Activated naive CD8-positive, alpha-beta T cell treated with anti-CD3 and anti-CD28 coated beads for 36 hours (primary cell): ENCODE measurements around the gene RBM23. TPM values are rescaled to one million over a fixed set of nuclear protein-coding genes. Genes with fewer than 3 reads are reported as not detected.
"Not testable (repeated sequence)": the region's sequence is repeated elsewhere in the genome, so short reads cannot be mapped to it uniquely, and the experiment has no call there.

ENCODE experiments used
- DNase-seq: peaks from one replicate; pipeline ENCODE4 v3.0.0; 2021
- H3K27ac Mint-ChIP-seq: one replicate; pipeline ENCODE4 v1.8.0; 2022; ENCODE audit warnings: mild to moderate bottlenecking, moderate library complexity, mixed read lengths
- H3K27me3 Mint-ChIP-seq: one replicate; pipeline ENCODE4 v1.8.0; 2022; ENCODE audit warnings: mild to moderate bottlenecking, mixed read lengths
- H3K36me3 Mint-ChIP-seq: one replicate; pipeline ENCODE4 v1.8.0; 2021; ENCODE audit warnings: mild to moderate bottlenecking, mixed read lengths
- H3K4me1 Mint-ChIP-seq: one replicate; pipeline ENCODE4 v1.8.0; 2021; ENCODE audit warnings: mixed read lengths
- H3K4me3 Mint-ChIP-seq: one replicate; pipeline ENCODE4 v1.8.0; 2022; ENCODE audit warnings: mild to moderate bottlenecking, moderate library complexity, mixed read lengths
- H3K9me3 Mint-ChIP-seq: one replicate; pipeline ENCODE4 v1.8.0; 2022; ENCODE audit warnings: mixed read lengths
- total RNA-seq, 2 experiments: library from RNA; stranded (reverse); gene quantifications; one replicate each; pipeline ENCODE4 v1.2.3, GENCODE V29; 2021

The RBM23 gene
- total RNA-seq, 2 experiments from 2014 or later: 66.2 to 67.2 TPM

- H3K4me1 Mint-ChIP-seq: peaks cover 31% of the 10 kb centered on the region
- no peaks in the 10 kb centered on the region for H3K27me3 Mint-ChIP-seq
- peaks cover 36% of the 10 kb centered on the region for H3K36me3 Mint-ChIP-seq
- H3K4me3 Mint-ChIP-seq: no peak overlapping the region
- H3K27ac Mint-ChIP-seq: no peak overlapping the region
- DNase-seq: no peak
- no peaks in the 10 kb centered on the region for H3K9me3 Mint-ChIP-seq
Observed at GRCh38 chr14:22928237-22929103, 9.5 kb upstream of the RBM23 start.

DNA sequence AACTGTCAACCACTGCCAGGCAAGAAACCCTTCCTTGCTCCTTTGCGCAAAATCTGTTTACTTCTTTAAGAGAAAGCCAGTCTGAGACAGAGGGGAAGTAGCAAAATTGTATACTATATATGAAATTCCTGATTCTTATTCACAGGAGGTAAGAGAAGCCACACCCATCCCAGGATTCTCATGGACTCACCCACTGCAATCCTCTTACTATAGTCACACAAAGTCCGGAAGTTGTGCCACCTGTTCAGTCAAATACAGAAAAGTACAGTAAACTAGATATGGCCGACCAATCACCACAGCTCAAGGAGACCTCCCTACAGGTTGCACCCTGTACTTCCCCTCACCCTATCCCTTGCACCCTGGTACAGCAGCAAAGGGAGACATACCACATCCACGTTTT is 7.4 kb upstream of the RBM23 start:
- Mint-ChIP-seq H3K4me1 (peaks cover 28% of the 10 kb centered on the region), H3K27me3 (no peaks in the 10 kb centered on the region), H3K4me3 (no peak overlapping the region), H3K36me3 (peaks cover 45% of the 10 kb centered on the region), H3K9me3 (no peaks in the 10 kb centered on the region), H3K27ac (no peak overlapping the region)
- no peak for DNase-seq

DNA sequence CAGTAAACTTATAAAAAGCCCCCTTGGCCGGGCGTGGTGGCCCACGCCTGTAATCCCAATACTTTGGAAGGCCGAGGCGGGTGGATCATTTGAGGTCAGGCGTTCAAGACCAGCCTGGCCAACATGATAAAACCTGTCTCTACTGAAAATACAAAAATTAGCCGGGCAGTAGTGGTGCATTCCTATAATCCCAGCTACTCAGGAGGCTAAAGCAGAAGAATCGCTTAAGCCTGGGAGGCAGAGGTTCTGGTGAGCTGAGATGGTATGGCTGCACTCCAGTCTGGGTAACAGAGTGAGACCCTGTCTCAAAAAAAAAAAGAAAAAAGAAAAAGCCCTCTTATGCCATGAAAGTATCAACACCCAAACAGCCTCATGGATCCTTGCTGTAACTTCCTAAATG is 6.6 kb upstream of the RBM23 start:
- H3K36me3 Mint-ChIP-seq: peaks cover 52% of the 10 kb centered on the region
- no peak overlapping the region for H3K27ac Mint-ChIP-seq
- no peak for DNase-seq
- H3K27me3 Mint-ChIP-seq: no peaks in the 10 kb centered on the region
- no peaks in the 10 kb centered on the region for H3K9me3 Mint-ChIP-seq
- no peak overlapping the region for H3K4me3 Mint-ChIP-seq
- peaks cover 28% of the 10 kb centered on the region for H3K4me1 Mint-ChIP-seq

- H3K27me3 Mint-ChIP-seq: peaks cover 5% of the 10 kb centered on the region
- peaks cover 63% of the 10 kb centered on the region for H3K36me3 Mint-ChIP-seq
- H3K27ac Mint-ChIP-seq: no peak overlapping the region
- no peak for DNase-seq
- H3K4me3 Mint-ChIP-seq: no peak overlapping the region
- peaks cover 42% of the 10 kb centered on the region for H3K4me1 Mint-ChIP-seq
- H3K9me3 Mint-ChIP-seq: no peaks in the 10 kb centered on the region
Observed at GRCh38 chr14:22923746-22924145, 4.8 kb upstream of the RBM23 start.

DNA sequence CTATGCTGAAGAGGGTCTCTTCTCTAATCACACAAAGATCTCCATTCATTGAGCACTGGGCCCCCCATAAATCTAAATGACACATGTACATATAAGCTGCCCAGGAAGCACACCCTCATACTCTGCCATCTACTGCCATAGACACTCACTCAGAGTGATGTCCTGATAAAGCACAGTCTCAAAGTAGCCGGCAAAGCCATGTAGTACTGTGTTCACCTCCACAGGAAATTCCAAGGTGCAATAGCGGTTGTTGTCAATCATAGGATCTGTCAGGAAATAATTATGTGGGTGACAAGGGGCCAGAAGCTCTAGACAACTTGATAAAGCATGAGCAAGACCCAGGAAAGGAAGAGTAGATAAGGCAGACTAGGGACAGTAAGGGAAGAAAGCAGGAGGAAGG is 3.3 kb upstream of the RBM23 start:
- H3K4me3 Mint-ChIP-seq: no peak overlapping the region

GRCh38 chr14:22920697-22921096 is 1.7 kb upstream of the RBM23 start:
- Mint-ChIP-seq H3K4me1 (peaks cover 38% of the 10 kb centered on the region), H3K27me3 (peaks cover 5% of the 10 kb centered on the region), H3K9me3 (no peaks in the 10 kb centered on the region), H3K27ac (peak overlapping the region; percentile 6), H3K4me3 (no peak overlapping the region), H3K36me3 (peaks cover 55% of the 10 kb centered on the region)
- no peak for DNase-seq

More for the DNA sequence above, 3.3 kb upstream of the RBM23 start:
- H3K9me3 Mint-ChIP-seq: no peaks in the 10 kb centered on the region
- no peak for DNase-seq
- H3K27ac Mint-ChIP-seq: no peak overlapping the region
- peaks cover 5% of the 10 kb centered on the region for H3K27me3 Mint-ChIP-seq
- H3K36me3 Mint-ChIP-seq: peaks cover 66% of the 10 kb centered on the region
- peaks cover 41% of the 10 kb centered on the region for H3K4me1 Mint-ChIP-seq

DNA sequence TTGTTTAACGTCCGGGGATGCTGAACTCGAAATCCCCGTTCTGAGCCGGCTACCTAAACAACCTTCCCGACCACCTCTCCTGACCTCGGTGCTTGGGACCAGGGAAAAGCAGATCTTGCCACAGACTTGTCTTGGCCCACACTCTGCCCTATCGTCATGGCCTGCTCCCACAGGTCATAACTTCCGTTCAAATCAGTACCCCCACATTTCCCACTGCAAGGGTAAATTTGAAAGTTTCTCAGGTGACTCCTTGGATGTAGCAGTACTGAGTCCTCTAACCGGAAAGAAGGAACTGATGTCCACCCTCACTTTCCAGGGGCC is 612 bp upstream of the RBM23 start:
- no peak for DNase-seq
- H3K27ac Mint-ChIP-seq: peak overlapping the region; percentile 99
- peak overlapping the region; percentile 91 for H3K4me3 Mint-ChIP-seq
- peaks cover 5% of the 10 kb centered on the region for H3K27me3 Mint-ChIP-seq
- H3K4me1 Mint-ChIP-seq: peaks cover 42% of the 10 kb centered on the region
- H3K9me3 Mint-ChIP-seq: no peaks in the 10 kb centered on the region
- peaks cover 48% of the 10 kb centered on the region for H3K36me3 Mint-ChIP-seq

- no peak for DNase-seq
- no peak overlapping the region for H3K27ac Mint-ChIP-seq
- H3K27me3 Mint-ChIP-seq: peaks cover 5% of the 10 kb centered on the region
- peak overlapping the region; percentile 5 for H3K4me3 Mint-ChIP-seq
- no peaks in the 10 kb centered on the region for H3K9me3 Mint-ChIP-seq
- H3K36me3 Mint-ChIP-seq: peaks cover 46% of the 10 kb centered on the region
- H3K4me1 Mint-ChIP-seq: peaks cover 60% of the 10 kb centered on the region
Observed at GRCh38 chr14:22915886-22916521, 2.9 kb downstream of the RBM23 start.

DNA sequence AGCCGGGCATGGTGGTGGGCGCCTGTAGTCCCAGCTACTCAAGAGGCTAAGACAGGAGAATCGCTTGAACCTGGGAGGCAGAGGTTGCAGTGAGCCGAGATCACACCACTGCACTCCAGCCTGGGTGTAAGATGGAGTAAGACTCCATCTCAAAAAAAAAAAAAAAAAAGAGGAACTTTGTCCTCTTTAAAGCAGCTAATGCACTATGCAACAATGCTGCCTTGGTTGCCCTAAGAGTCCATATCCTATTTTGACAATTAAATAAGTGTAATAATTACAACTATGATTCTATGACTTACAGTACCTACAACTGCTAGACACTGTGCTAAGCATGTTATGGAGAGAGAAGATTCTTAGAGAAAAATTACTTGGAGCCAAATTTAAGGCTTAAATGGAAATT is 4.1 kb downstream of the RBM23 start:
- DNase-seq, H3K9me3 Mint-ChIP-seq, H3K27ac Mint-ChIP-seq, H3K4me3 Mint-ChIP-seq, H3K27me3 Mint-ChIP-seq: not testable (repeated sequence)
- peaks cover 54% of the 10 kb centered on the region for H3K4me1 Mint-ChIP-seq
- H3K36me3 Mint-ChIP-seq: peaks cover 40% of the 10 kb centered on the region

DNA sequence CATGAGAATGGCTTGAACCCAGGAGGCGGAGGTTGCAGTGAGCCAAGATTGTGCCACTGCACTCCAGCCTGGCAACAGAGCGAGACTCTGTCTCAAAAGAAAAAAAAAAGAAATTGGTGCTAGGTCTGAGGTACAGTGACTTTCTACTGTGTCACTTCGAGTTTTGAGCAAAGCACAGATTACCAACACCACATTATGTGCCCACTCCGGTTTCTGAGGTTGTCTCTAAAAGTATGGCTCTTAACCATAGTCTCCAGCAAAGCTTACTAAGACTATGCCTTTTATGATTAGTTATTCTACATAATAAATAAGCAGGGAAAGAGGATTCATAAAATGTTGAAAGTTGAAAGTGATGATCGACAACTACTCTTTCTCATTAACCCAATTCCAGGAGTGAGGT is 8.0 kb downstream of the RBM23 start:
- peaks cover 34% of the 10 kb centered on the region for H3K4me1 Mint-ChIP-seq
- DNase-seq: no peak
- no peak overlapping the region for H3K4me3 Mint-ChIP-seq
- H3K27ac Mint-ChIP-seq: no peak overlapping the region
- H3K36me3 Mint-ChIP-seq: peaks cover 44% of the 10 kb centered on the region
- H3K9me3 Mint-ChIP-seq: no peaks in the 10 kb centered on the region
- no peaks in the 10 kb centered on the region for H3K27me3 Mint-ChIP-seq

GRCh38 chr14:22908601-22909000 is 10.3 kb downstream of the RBM23 start:
- H3K4me1 Mint-ChIP-seq: peaks cover 28% of the 10 kb centered on the region
- H3K27me3 Mint-ChIP-seq: no peaks in the 10 kb centered on the region
- DNase-seq: no peak
- H3K36me3 Mint-ChIP-seq: peaks cover 52% of the 10 kb centered on the region
- H3K4me3 Mint-ChIP-seq: no peak overlapping the region
- H3K9me3 Mint-ChIP-seq: no peaks in the 10 kb centered on the region
- H3K27ac Mint-ChIP-seq: no peak overlapping the region

DNA sequence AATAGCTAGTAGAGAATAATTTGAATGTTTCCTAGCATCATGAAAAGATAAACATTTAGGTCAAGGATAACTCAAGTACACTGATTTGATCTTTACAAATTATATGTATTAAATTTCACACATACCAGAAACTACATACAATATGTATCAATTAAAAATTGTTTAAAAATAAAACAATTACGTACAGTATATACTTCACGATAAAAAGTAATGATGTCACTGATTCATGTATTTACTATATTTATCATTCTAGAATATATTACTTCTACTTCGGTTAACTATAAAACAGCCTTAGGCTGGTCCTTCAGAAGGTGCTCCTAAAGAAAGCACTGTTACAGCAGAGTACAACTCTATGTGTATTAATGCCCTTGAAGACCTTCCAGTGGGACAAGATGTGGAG is 11.5 kb downstream of the RBM23 start:
- DNase-seq: no peak
- Mint-ChIP-seq H3K4me1 (peaks cover 21% of the 10 kb centered on the region), H3K27ac (no peak overlapping the region), H3K36me3 (peaks cover 46% of the 10 kb centered on the region), H3K4me3 (no peak overlapping the region), H3K9me3 (no peaks in the 10 kb centered on the region), H3K27me3 (no peaks in the 10 kb centered on the region)

- no peaks in the 10 kb centered on the region for H3K9me3 Mint-ChIP-seq
- no peak for DNase-seq
- H3K36me3 Mint-ChIP-seq: peaks cover 44% of the 10 kb centered on the region
- H3K27me3 Mint-ChIP-seq: no peaks in the 10 kb centered on the region
- no peak overlapping the region for H3K4me3 Mint-ChIP-seq
- peaks cover 11% of the 10 kb centered on the region for H3K4me1 Mint-ChIP-seq
- H3K27ac Mint-ChIP-seq: no peak overlapping the region
Observed at GRCh38 chr14:22906073-22906472, 12.9 kb downstream of the RBM23 start.

- Mint-ChIP-seq H3K36me3 (peaks cover 42% of the 10 kb centered on the region), H3K27me3 (no peaks in the 10 kb centered on the region), H3K27ac (peak overlapping the region; percentile 3), H3K4me1 (peaks cover 11% of the 10 kb centered on the region), H3K4me3 (no peak overlapping the region), H3K9me3 (no peaks in the 10 kb centered on the region)
- no peak for DNase-seq
Observed at GRCh38 chr14:22905627-22906026, 13.3 kb downstream of the RBM23 start.

- H3K4me1 Mint-ChIP-seq: peaks cover 7% of the 10 kb centered on the region
- H3K27me3 Mint-ChIP-seq: no peaks in the 10 kb centered on the region
- H3K36me3 Mint-ChIP-seq: peaks cover 32% of the 10 kb centered on the region
Observed at GRCh38 chr14:22903742-22904087, 15.2 kb downstream of the RBM23 start.

GRCh38 chr14:22901799-22902198 is 17.1 kb downstream of the RBM23 start:
- H3K9me3 Mint-ChIP-seq: no peaks in the 10 kb centered on the region
- no peak overlapping the region for H3K4me3 Mint-ChIP-seq
- no peak overlapping the region for H3K27ac Mint-ChIP-seq
- H3K36me3 Mint-ChIP-seq: peaks cover 25% of the 10 kb centered on the region
- no peak for DNase-seq
- H3K27me3 Mint-ChIP-seq: no peaks in the 10 kb centered on the region
- H3K4me1 Mint-ChIP-seq: peaks cover 10% of the 10 kb centered on the region

More at GRCh38 chr14:22903742-22904087, 15.2 kb downstream of the RBM23 start:
- DNase-seq: no peak
- H3K4me3 Mint-ChIP-seq: no peak overlapping the region
- no peak overlapping the region for H3K27ac Mint-ChIP-seq
- H3K9me3 Mint-ChIP-seq: no peaks in the 10 kb centered on the region
